Inflammatory macrophage treated with lipopolysaccharide for 1 hour (primary cell): ENCODE results near the gene KIF21B.
"Not testable (repeated sequence)": the region's sequence is repeated elsewhere in the genome, so short reads cannot be mapped to it uniquely, and the experiment has no call there.

Experiments
- DNase-seq, 2 donors: peaks; one replicate each; pipeline ENCODE4 v3.0.0-alpha.2; 2020 to 2022

Gene KIF21B

GRCh38 chr1:200968469-200969410 lies 54.8 kb downstream of the KIF21B start:
- no peak for DNase-seq

DNA sequence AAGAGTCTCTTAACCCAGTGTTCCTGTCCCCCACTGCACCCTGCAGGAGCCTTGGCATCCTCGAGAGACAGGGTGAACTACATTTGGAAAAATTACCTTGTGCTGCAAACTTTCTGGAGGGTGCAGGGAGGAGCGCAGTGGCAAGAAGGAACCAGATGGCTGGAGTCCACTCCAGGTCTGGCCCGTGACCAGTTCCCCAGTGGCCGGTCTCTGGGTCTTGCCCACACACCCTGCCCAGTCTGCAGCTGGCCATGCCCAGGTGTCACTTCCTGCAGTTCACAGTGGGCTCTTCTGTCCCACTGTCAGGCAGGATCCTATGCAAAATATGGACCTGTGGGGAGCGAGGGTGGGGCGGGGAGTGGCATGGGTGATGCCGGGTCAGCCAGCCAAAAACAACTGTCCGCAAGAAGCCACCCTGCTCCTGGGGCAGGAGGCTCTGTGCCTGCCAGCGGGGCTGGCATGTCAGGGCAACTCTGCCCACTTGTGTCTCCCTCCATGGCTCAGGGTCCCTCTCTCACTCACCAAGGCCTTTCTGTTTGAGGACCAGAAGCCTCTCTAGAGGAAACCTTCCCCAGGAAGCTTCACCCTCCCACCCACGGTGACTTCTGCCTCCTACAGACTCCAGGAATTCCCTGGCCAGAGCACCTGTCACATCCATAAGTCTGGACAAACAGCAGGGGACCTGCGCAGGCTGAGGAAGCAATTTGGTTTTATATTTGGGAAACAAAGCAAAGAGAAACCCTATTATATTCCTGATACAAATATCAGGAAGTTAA lies 55.6 kb downstream of the KIF21B start:
- no peak for DNase-seq

GRCh38 chr1:200966934-200967333 lies 56.6 kb downstream of the KIF21B start:
- no peak for DNase-seq

GRCh38 chr1:200965111-200965805 lies 58.3 kb downstream of the KIF21B start:
- no peak for DNase-seq

GRCh38 chr1:200963888-200964287 lies 59.6 kb downstream of the KIF21B start:
- not testable (repeated sequence) for DNase-seq

DNA sequence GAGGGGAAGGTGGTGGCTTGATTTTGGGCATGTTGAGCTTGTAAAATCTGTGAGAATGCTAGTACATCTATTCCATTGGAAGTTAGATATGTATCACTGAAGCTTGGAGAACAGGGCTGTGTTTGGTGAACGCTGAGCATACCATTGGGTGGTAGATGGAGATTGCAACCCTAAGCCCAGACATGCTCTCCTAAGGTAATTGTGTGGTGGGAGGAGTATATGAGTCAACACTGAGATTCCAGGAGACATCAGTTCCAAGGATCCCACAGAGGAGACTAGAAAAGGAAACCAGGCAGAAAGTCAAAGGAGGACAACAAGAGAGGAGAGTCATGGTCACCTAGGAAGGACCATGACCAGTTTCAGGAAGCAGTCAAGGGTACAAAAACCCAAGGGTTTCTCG lies 60.4 kb downstream of the KIF21B start:
- no peak for DNase-seq

DNA sequence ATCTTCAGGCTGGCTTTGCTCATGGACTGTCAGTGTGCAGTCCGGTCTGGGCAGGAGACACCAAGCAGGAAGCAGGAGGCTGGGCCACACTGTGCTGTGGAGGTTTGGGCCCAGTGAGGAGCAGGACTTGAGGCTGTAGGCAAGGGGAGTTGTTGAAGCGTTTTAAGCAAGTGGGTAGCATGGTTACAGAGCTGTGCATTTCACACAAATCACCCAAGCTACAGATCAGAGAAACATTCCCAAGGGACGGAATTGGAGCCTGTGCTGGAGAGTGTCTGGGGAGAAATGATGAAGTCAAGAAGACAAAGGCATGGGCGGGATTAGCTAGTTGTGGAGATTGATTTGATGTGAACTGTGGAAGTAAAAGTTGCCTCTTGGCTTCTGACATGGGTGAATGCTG lies 60.9 kb downstream of the KIF21B start:
- no peak for DNase-seq

- not testable (repeated sequence) for DNase-seq
Measured at GRCh38 chr1:200962151-200962550, 61.4 kb downstream of the KIF21B start.

DNA sequence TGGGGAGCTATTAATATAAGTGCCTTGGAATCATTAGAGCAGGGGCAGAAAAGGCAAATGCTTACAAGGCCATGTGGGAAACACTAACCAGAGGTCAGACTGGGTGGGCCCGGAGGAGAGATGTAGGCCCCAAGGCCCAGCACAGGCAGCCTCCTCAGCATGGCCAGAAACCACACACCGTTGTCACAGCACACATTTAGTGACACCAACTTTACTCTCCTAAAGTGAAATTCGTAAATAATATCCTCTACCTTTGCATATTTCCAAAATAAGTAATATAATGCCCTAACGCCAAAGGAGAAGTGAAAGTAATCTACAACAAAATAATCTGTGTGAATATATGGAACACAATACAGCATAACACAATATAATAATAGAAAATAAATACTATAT lies 62.6 kb downstream of the KIF21B start:
- DNase-seq, result no peak

DNA sequence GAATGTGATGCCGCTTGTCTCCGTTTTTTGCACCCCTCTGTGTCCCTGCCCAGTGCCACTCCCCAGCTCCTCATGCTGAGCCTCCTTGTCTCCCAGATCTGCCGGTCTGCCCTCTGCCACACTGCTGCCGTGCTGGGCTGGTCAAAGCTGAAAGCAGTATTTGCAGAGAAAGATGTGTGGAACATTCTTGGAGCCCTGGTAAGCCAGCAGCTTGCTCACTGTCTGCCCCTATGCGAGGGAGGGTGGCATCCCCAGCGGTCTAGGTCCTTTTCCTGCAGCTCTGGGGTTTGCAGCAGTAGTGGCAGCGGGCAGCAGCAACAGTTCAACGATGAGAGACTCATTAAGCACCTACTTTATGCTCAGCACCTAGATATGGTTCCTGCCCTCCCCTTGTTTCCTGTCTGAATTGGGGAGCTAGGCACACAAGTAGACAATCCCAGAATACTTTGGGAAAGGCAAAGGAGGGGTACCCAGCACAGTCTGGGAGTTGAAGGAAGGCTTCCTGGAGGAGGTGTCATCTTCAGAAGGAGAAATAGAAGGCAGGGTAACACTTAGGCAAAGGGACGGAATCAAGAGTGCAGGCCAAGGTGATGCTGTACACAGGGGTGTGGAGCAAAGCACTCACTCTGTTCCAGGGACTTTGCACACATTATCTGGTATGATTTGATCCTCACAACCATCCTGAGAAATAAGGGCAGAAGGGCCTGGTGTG lies 63.1 kb downstream of the KIF21B start:
- no peak for DNase-seq

- no peak for DNase-seq
Measured at GRCh38 chr1:200959411-200959921, 64.0 kb downstream of the KIF21B start.

GRCh38 chr1:200958597-200958996 lies 64.9 kb downstream of the KIF21B start:
- DNase-seq, result no peak

- no peak for DNase-seq
Measured at GRCh38 chr1:200954434-200954833, 69.1 kb downstream of the KIF21B start.

- DNase-seq, result no peak
Measured at GRCh38 chr1:200951016-200951415, 72.5 kb downstream of the KIF21B start.

DNA sequence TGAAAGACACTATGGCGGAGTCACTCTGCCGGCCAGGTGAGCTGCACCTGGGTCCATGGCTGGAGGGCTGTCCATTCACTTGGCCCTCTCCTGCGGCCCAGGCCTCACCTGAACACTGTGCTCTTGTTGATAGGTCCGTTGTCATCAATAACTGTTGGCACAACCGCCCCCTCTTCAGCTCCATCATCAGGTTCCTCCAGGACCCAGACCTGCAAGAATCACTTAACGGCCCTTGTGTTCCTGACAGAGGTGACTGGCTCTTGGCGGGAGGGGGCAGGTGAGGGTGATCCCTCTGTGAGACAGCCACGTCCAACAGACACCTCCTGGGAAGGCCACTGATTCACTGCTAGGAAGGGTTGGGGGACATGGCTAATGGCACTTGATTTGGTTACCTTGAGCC lies 73.9 kb downstream of the KIF21B start:
- no peak for DNase-seq

GRCh38 chr1:200947059-200947566 lies 76.4 kb downstream of the KIF21B start:
- no peak for DNase-seq

- no peak for DNase-seq
Measured at GRCh38 chr1:200945111-200945510, 78.4 kb downstream of the KIF21B start.

- peak; percentile 79 to 85 for DNase-seq
Measured at GRCh38 chr1:200938955-200939354, 84.6 kb downstream of the KIF21B start.

GRCh38 chr1:200935286-200935962 lies 88.1 kb downstream of the KIF21B start:
- DNase-seq, result not testable (repeated sequence)

DNA sequence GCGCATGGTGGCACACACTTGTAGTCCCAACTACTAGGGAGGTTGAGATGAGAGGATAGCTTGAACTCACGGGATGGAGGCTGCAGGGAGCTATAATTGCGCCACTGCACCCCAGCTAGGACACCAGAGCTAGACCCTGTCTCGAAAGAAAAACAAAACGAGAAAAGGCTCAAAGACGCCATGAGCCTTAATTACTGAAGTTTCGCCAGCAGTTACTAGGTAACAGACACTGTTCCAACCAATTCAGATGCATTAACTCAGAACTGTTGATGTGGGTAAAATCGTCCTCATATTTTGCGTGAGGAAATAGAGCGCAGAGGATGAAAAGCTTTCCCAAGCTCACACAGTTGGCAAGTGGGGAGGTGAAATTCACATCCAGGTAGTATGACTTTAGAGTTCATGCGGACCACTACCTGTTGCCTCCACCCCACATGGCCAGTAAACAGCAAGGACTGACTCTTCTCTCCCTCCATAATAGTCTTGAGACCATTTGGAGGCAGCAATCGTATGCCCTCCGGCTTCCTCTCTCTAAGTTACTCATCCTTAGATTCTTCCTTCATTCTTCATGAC lies 88.8 kb downstream of the KIF21B start:
- no peak for DNase-seq

DNA sequence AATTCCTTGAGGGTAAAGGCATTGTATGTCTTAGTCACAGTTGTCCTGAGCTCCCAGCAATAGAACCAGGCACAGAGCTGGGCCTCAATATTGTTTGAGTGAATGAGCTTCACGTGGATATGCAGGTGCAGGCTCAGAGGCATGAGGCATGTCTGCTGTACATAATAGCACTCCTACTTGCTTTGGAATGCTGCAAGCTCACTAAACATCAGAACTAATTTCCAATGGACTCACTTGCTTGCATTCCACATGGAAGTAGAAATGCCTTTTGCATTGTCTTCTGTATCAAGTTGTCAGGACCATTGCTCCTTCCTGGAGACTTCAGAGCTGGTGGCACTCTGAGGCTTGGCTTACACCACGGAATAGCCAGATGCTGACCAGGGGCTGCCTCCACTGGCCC lies 91.7 kb downstream of the KIF21B start:
- no peak for DNase-seq
